Activated T-cell treated with anti-CD3 and anti-CD28 coated beads, Interleukin-2, amount 50 U/mL, for 1 hour (primary cell): ENCODE results near the gene ENTPD8.

ENCODE experiments used
- DNase-seq: peaks from one replicate; pipeline ENCODE4 v3.0.0-alpha.2; 2020

The ENTPD8 gene

DNA sequence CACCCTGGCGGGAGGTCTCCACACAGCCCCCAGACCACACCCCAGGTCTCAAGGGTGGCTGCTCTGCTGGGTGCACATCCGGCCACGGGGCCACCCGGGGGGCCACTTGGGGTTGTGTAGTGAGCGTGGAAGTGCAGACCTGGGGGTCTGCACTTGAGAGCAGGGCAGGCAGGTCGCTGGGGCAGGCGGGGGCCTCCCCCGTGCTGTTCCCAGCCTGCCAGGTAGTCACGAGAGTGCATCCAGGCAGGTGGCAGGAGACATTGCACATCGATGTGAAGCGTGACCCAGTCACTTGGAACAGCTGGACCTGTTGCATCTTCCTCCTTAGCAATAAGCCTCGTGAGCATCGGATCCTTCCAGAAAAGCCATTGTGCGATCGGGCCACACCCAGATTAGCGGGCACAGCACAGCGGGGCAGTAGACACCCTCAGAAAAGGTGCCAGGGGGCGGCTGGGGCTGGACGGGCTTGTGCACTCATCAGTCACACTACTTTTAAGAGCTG is 4.8 kb upstream of the ENTPD8 start:
- no peak for DNase-seq

DNA sequence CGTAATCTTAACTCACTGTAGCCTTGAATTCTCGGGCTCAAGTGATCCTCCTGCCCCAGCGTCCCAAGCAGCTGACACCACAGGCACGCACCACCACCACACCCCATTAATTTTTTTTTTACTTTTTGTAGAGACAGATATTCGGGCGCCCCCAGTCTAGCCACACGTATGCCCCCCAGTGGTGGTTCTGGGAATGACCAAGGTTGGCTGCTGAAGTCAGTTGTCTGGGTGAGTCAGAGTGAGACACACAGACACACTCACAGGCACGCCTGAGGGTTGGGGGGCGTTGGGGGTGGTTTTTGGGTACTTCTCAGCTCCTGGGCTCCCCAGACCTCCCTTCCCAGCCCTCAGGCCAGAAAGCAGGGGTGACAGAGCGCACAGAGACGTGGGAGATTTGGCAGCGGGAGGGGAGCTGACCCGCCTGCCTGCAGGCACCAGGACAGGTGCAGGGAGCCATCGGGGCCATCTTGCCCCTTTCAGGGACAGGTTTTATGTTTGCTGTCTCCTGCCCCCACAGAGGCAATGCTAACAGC is 4.2 kb upstream of the ENTPD8 start:
- DNase-seq: peak; percentile 88

DNA sequence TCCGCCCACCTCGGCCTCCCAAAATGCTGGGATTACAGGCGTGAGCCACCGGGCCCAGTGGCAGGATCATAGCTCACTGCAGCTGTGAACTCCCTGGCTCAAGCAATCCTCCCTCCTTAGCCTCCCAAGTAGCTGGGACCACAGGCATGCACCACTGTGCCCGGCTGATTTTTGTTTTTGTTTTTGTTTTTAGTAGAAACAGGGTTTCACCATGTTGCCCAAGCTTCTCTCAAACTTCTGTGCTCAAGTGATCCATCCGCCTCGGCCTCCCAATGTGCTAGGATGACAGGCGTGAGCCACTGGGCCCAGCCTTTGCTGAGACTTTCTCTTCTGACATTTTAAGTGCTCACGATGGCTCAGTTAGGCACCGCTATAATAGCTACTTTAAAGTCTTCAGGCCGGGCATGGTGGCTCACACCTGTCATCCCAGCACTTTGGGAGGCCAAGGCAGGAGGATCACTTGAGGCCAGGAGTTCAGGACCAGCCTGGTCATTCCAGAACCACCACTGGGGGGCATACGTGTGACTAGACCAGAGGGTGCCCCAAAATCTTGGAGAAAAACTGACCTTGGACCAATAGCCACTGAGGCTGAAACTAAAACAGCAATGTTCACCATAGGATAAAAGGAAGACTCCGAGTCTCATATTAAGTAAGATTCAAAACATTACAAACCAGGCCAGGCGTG is 3.1 kb upstream of the ENTPD8 start:
- DNase-seq: no peak

DNA sequence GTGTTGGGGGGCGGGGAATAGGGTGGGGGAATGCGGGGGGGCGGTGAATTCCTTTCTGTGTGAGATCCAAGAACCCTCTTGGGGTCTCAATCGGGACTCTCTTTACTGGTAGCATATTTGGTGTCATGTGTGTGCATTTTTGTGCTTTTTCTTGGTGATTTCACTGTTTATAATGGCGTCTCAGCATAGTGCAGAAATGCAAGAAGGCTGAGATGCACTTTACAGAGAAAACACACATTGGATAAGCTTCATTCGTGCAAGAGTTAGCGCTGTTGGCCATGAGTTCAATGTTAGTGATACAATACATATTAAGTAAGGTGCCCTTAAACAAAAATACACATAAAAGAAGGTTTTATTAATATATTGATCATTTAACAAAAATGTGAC is 771 bp upstream of the ENTPD8 start:
- no peak for DNase-seq

DNA sequence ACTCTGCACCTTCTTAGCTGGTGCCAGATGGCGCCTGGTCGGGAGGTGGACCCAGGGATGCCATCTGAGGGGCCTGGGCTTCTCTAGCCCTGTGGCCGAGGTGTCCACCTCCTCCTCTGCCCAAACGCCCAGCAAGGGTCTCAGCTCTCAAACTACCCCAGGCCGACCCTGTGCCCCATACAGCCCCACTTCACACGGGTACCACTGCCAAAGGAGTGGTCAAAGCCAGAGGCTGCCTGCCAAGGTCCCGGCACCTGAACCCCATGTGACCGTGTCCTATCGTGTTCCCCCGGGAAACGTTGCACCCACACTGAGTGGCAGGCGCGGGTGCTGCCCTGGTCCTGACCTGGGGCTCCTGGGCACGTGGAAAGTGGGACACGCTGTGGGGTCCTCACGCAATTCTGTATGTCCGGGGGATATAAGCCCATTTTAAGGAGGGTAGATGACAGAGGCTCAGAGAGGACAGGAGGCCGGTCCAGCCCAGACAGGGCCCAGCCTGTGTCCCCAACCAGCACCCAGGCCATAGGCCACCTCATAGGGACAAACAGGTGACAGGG is 1.9 kb downstream of the ENTPD8 start:
- DNase-seq: no peak

DNA sequence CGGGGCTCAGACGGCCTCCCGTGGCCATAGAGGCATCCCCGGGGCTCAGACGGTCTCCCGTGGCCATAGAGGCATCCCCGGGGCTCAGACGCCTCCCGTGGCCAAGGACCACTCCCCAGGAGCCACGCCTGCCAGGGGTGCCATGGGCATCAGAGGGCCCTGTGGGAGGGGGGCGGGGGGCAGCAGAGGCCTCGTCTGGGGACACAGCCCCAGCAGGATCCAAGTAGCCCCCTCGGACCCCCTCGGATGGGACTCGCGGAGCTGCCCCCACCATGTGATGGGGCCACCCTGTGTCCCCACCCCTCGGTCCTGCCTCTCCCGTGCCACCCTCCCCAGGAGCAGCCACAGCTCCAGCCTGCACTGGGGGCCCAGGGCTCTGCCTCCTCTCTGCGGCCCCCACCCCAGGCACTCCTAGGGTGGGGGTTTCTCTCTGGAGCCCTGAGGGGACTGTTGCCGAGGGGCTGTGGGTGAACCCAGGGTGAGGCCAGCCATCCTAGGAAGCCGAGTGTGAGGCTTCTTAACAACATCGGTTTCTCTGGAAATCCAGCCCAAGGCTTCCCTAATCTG is 2.5 kb downstream of the ENTPD8 start:
- no peak for DNase-seq

DNA sequence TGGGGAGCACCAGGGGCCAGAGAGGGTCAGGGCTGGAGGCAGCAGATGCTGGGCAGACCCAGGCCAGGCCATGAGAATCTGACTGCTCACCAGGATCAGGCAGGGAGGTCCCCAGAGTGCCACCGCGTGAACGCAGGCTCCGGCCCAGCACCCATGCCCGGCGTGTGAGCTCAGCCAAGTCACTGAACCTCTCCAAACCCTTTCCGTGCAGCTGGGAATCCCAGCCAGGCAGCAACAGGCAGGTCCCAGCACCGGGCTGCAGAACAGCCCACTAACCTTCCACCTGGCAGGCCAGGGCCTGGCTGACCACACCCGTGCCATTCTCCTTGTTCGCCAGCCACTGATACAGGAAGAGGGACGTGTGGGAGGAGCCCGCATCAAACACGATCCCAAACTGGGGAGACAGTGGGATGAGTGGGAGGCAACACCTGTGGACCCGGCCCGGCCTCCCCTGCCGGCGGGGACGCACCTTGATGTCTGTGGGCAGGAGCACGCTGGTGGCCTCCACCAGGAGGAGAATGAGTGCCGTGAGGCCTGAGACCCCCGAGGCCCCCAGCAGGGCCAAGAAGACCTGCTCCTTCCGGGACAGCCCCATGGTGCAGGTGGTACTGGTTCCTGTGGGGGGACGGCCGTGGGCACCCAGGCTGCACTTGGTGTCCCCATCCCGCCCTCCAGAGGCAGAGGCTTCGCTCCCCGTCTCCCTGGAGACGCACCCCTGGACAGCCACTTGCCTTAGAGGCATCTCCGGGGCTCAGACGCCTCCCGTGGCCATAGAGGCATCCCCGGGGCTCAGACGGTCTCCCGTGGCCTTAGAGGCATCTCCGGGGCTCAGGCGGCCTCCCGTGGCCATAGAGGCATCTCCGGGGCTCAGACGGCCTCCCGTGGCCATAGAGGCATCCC is 3.2 kb downstream of the ENTPD8 start:
- DNase-seq: no peak

DNA sequence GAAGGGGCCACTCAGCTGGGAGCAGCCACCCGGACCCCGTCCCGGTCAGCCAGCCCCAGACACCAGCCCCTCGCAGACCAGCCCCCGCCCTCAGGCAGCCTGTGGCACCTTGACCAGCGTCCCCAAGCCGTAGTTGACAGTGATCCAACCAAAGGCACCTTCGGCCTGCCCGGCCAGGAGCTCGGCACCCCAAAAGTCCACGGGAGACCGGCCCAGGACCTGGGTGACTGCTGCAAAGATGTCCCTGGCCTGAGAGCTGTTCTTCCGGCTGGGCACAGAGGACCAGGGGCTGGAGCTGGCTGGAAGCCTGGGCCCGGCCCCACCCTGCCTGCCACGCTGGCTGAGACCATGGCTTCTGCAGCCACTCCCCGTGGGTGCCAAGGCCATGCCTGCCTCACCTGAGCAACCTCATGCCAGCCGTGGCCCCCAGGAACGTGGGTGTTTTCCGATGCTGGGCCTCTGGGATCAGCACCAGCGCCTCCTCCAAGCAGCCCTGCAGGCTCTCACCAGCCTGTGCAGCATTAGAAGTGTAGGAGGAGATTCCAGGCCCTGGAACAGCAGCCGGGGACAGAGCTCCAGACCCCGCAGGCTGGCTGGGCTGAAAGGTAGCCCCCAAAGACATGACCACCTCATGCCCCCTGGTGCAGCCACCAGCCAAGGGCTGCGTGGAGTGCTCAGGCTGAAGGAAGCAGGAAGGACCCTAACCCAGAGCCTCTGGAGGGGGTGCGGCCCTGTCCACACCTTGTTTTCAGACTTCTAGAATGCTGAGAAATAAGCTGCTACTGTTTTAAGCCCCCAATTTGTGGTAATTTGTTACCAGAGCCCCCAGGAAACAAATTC is 4.2 kb downstream of the ENTPD8 start:
- DNase-seq: no peak

DNA sequence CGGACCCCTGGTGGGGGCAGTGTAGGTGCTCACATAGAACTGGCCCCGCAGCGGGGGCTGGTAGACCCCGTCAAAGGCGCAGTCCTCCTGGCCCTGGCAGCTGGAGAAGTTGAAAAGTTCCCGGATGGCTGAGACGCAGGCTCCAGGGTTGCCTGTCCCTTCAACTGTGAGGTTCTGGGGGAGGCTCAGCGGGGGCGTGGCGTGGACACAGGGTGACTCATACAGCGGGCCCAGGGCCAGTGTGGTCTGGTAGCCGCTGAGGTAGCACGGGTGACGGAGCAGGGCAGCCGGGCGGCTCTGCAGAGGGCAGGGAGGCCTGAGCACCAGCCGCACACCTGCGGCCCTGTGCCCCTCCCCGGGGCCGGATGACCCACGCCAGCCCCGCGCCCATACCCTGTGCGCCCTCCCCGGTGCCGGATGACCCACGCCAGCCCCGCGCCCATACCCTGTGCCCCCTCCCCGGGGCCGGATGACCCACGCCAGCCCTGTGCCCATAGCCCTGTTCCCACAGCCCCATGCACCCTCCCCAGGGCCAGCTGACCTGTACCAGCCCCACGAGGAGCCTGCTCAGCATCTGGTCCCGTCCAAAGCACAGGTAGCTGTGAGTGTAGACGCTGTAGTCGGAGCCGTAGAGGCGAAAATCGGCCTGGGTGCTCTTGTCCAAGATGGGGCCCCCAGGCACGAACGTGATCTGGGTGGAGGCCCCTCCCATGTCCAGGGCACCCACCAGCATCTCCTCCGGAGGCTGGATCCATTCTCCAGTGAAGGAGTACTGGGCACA is 5.0 kb downstream of the ENTPD8 start:
- DNase-seq: no peak

DNA sequence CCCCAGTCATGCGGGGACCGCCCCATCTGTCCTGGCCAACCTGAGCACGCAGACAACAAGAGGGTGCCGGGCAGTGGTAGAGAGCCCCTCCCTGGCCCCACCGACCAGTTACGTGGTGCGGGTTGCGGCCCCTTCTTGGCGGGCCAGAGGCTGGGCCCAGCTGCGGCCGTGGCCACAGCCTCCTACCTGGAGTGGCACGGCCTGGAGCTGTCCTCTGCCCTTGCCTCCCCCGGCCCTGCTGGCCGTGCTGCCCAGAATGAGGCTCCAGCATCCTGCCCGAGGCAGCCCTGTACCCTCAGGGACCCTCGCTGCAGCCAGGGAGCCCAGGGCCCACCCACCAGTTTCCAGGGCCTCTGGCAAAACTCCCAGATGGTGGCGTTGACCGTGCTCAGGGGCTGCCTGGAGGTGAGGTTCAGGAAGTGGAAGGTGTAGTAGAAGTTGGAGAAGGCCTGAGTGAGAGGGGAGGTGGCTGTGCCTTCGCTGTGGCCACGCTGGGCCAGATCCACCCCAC is 5.7 kb downstream of the ENTPD8 start:
- no peak for DNase-seq

DNA sequence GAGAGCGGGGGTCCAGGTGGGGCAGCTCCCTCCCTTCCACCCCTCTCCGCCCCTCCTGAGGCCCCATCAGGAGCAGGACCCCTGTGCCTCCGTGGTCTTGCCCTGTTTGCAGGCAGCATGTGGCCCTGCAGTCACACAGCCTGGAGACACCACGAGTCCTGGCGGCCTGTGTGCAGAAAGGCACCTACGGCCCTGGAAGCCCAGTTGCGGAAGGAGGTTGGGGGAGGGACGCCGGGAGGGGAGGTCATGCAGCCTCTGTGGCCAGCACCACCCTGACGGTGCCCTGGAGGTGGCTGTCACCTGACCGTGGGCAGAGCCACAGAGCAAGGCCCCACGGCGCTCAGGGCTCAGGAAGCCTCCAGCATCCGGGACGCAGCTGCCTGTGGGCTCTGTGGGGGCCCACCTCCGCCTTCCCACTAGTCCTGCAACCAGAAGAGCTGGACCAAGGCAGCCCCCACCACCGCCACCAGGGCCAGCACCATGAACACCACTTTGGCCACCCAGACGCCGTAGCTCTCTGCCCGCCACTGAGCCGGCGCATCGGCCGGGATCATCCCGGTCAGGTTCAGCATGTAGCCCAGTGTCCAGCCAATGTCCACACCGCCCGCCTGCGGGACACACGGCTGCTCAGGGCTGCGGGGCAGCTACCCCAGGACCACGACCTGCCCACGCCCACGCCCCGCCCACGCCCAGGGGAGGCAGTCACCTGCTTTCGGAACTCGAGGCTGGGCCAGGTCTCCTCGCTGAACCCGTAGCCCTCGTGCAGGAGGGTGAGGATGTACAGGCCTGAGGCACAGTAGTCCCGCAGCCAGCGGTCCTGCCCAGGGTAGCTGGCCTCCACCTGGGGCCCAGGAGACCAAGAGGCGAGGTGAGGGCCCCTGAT is 6.4 kb downstream of the ENTPD8 start:
- no peak for DNase-seq

DNA sequence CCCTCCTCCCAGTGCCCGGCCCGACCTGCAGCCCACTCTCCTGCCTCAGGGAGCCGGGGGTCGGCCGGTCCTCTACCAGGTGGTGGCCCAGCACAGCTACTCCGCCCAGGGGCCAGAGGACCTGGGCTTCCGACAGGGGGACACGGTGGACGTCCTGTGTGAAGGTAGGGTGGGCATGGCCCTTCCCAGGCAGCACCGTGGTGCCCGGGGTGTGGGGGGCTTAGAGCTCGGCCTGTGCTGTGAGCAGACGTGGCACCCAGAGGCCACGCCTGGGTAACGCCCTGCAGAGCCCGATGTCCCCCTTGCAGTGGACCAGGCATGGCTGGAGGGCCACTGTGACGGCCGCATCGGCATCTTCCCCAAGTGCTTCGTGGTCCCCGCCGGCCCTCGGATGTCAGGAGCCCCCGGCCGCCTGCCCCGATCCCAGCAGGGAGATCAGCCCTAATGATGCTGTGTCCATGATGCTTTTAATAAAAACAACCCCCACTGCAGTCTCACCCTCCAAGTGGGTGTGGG is 7.2 kb downstream of the ENTPD8 start:
- no peak for DNase-seq

DNA sequence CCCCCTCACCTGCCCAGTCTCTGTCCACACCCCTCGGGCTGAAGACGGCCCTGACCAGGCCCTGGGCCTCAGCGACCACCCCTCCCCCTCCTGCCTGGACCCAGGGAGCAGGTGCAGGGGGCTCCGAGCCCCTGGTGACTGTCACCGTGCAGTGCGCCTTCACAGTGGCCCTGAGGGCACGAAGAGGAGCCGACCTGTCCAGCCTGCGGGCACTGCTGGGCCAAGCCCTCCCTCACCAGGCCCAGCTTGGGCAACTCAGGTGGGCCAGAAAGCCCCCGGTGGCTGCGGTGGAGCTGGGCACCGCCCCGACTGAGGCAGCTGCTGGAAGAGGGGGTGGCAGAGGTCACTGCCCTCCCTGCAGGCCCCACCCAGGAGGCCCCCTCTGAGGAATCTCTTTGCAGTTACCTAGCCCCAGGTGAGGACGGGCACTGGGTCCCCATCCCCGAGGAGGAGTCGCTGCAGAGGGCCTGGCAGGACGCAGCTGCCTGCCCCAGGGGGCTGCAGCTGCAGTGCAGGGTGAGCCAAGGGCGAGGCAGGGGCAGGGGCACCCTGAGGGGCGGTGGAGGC is 7.7 kb downstream of the ENTPD8 start:
- no peak for DNase-seq

DNA sequence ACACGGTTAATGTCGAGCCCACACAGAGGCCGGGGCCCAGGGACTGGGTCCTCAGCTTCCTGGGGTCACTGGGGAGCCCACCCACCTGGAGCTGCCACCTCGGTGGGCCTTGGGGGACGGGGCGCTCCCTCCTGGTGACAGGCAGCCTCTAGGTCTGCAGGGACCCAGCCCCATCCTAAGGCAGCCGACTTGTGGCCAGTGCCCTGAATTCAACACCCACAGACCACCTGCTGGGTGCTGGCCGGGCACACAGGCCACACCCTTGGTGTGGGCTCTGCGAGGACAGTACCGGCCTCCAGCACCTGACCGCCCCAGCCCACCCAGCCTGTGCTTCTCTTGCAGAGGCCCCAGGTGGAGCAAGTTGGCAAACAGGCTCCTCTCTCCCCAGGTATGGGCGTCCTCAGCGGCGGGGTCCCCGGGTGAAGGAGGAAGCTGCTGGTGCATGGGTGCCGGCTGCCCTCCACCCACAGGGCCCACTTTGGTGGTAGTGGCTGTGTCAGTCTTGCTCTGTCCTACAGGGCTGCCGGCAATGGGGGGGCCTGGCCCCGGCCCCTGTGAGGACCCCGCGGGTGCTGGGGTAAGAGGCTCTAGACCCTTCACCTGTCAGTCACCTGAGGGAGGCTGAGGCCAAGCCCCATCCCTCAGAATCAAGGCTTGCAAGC is 8.3 kb downstream of the ENTPD8 start:
- DNase-seq: no peak

DNA sequence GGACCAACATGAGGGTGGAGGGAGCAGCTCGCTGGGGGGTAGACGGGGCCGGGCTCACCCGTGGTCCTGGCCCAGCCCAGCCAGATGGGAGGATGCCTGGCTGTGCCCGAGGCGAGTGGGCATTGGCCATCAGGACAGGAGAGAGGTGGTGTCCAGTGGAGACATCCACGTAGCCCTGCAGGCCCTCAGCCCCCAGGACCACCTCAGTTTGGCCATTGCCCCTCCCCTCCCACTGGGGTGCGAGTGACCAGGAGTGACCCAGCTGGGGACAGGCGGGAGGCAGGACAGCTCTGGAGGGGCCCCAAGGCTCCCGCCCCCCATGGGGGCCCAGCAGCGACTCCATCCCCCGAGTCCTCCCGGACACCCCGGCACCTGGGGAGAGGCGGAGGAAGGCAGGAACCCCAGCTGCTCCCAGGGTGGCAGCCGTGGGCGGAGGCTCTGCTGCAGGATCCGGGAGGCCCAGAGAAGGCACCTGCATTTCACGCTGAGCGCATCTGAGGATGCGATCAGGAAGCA is 9.7 kb downstream of the ENTPD8 start:
- no peak for DNase-seq

DNA sequence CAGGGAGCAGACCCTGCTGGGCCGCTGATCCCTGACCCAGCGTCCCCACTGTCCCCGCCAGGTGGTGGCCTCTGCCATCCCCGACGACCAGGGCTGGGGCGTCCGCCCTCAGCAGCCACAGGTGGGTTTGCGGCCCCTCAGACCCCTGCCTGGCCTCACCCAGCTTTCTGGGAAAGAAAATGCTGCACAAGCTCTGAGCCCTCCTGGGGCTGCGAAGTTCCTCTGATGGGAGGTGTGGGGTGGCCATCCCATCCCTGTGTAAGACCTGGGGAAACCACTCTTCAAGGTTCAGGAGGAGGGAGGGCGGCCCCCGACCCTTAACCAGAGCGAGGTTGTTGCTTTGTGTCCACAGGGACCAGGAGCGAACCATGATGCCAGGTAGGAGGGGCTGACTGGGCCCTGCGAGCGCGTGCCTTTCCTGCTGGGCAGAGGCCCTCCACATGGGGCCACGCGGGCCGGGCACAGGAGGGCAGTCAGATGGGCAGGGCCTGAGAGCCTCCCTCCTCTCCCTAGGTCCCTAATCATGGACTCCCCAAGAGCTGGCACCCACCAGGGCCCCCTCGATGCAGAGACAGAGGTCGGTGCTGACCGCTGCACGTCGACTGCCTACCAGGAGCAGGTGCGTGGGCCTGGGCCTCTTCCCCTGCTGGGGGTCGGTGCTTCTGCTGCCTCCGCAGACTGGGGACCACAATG is 10.3 kb downstream of the ENTPD8 start:
- no peak for DNase-seq

DNA sequence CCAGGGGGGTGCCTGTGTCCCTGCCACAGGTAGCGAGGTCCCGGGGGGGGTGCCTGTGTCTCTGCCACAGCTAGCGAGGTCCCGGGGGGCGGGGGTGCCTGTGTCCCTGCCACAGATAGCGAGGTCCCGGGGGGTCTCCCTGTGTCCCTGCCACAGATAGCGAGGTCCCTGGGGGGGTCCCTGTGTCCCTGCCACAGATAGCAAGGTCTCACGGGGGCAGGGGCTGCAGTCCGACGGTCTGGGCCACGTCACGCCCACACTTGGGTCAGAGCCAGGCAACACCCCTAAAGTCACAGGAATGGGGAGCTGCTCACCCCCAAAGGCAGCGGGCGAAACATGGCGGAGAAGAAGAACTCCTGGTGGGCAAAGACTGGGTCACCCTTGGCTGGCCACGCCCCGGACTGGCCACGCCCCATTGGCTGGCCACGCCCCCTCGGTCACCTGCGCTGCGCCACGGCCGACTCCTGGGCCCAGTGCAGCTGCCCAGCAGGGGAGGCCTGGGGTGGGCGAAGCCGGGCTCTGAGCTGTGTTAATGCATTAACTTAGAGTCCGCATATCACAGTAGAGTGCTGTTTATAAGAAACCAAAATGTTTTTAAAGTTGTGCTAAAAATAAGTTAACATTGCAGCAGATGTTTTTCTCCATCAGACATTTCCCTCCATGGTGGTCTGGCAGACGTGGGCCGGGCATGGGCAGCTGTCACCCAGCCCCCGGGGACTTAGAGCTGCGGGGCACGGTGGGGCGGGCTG is 11.0 kb downstream of the ENTPD8 start:
- DNase-seq: no peak

DNA sequence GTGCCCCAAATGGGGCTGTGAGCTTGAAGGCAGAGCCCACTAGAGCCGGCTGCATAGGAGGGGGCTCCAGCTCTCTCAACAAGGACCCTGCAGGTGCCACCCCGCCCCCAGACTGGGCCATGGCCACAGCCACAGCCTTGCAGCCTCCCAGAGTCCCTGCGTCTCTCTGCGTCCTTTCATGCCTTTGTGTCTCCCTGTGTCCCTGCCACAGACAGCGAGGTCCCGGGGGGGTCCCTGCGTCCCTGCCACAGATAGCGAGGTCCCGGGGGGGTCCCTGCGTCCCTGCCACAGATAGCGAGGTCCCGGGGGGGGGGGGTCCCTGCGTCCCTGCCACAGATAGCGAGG is 11.6 kb downstream of the ENTPD8 start:
- DNase-seq: no peak
